ENCODE results near the gene STAC2.

GRCh38 chr17:39212195-39212810, 13.4 kb downstream of the STAC2 start:
- no peak for TF ChIP-seq EZH2 (IDR thresholded peaks at IDR 0.05; ENCODE audit: borderline replicate concordance, low read depth, low read length, poor library complexity, severe bottlenecking)
- TF ChIP-seq CTCF (conservative IDR thresholded peaks at IDR 0.05; ENCODE audit: low read depth, low read length) = no peak
